SH-SY5Y (cell line): ENCODE data around the gene DSEL.

Source experiments
- GATA2 ChIP-seq: IDR thresholded peaks from 2 replicates; pipeline ENCODE4 v1.6.1; 2011; ENCODE audit warnings: mild to moderate bottlenecking, low read depth, low read length
- GATA3 ChIP-seq: IDR thresholded peaks from 2 replicates; pipeline ENCODE4 v1.6.1; 2011; ENCODE audit warnings: low read depth, mild to moderate bottlenecking, low read length, moderate library complexity

DNA sequence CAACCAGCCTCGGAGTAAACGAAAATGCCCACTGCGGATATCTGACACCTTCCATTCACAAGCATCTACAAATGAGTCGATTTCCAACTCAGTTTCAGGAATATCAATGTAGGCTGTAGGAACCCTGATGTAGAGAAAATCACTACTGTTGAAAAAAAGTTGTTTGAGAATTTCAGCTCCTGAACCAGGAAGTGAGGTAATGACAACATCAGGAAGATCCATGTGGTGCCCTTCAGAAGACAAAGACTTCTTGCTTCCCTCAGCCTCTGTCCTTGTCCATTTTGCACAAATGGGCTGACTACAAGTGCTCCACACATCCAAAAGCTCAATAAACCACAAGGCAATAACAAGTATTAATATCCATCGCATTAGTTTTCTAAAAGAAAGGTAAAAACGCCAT lies 4.7 kb downstream of the DSEL start:
- TF ChIP-seq GATA2 (no peak), GATA3 (no peak)
